SH-SY5Y (cell line): ENCODE results near the gene ELMO1.

Experiments
- GATA2 ChIP-seq: IDR thresholded peaks from 2 replicates; pipeline ENCODE4 v1.6.1; 2011; ENCODE audit warnings: mild to moderate bottlenecking, low read depth, low read length
- GATA3 ChIP-seq: IDR thresholded peaks from 2 replicates; pipeline ENCODE4 v1.6.1; 2011; ENCODE audit warnings: low read depth, mild to moderate bottlenecking, low read length, moderate library complexity

DNA sequence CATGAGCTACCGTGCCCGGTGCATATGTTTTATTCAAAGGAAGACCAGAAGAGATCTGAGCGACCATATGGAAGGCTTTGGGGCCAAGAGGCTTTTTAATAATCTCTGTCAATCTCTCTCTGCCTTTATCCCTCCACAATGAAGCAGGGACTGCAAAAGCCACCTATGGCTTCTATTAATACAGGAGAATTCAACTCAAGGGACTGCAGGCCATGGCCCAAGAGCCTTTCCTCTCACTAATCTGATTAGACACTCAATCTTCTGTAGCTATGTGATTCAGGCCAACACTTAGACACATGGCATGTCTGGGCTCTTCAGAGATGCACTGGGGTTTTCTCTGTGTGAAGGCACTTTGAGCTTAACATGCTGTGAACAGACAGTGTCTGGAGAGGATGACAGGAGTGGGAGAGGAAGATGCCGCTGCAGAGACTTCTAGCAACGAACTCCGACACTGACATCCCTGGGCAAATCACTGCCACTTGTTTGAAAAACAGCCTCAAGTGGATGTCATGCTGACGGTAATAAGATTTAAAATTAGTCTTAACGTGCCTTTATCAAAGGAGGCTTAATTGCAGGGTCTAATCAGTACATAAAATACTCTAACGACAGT is 609.9 kb downstream of the ELMO1 start:
- TF ChIP-seq GATA3 = no peak
- no peak for TF ChIP-seq GATA2
